HepG2 (cell line): Measurements from ENCODE around the gene INTS15. TPM values are rescaled to one million over a fixed set of nuclear protein-coding genes. Genes with fewer than 3 reads are reported as not detected.

ENCODE experiments used
- ARID3A ChIP-seq: IDR thresholded peaks from 2 replicates; pipeline ENCODE4 v1.6.1; 2012; ENCODE audit warnings: low read depth, low read length, improper control_type of control experiment
- BATF2 ChIP-seq: sonication (generic); formaldehyde crosslinking; IDR thresholded peaks from 2 replicates; pipeline ENCODE4 v1.8.0; 2022; ENCODE audit warnings: mild to moderate bottlenecking, missing genetic modification reagents, moderate library complexity
- BORCS8-MEF2B ChIP-seq: sonication (generic); formaldehyde crosslinking; IDR thresholded peaks from 2 replicates; pipeline ENCODE4 v1.8.0; 2022; ENCODE audit warnings: mild to moderate bottlenecking, missing genetic modification reagents
- CBX2 ChIP-seq, 2 experiments: fragments of 200-600 bp in 1 of 2; sonication (generic); formaldehyde crosslinking in 1 of 2; IDR thresholded peaks; 2 replicates each; pipeline versions ENCODE4 v1.7.0 to v1.8.1; 2018 to 2022; ENCODE audit warnings: low read depth in 2 of 2, low read length in 1 of 2, mild to moderate bottlenecking in 1 of 2, missing genetic modification reagents in 1 of 2
- CTCF ChIP-seq: sonication (generic); formaldehyde crosslinking; IDR thresholded peaks from 2 replicates; pipeline ENCODE4 v1.5.0; 2020; ENCODE audit warnings: mild to moderate bottlenecking, missing genetic modification reagents, moderate library complexity
- KDM5A ChIP-seq: fragments of 200-600 bp; sonication (generic); IDR thresholded peaks from 2 replicates; pipeline ENCODE4 v1.7.0; 2018; ENCODE audit warnings: antibody characterized with exemption, mild to moderate bottlenecking, low read length, borderline replicate concordance
- MED8 ChIP-seq: sonication (generic); formaldehyde crosslinking; IDR thresholded peaks from 2 replicates; pipeline ENCODE4 v1.8.1; 2023; ENCODE audit warnings: mild to moderate bottlenecking, missing genetic modification reagents; ENCODE audit not compliant: insufficient replicate concordance
- MEIS1 ChIP-seq: sonication (generic); formaldehyde crosslinking; IDR thresholded peaks from 2 replicates; pipeline ENCODE4 v1.9.0; 2021; ENCODE audit warnings: mild to moderate bottlenecking, missing genetic modification reagents, moderate library complexity, borderline replicate concordance
- NFIC ChIP-seq: IDR thresholded peaks from 2 replicates; pipeline ENCODE4 v1.6.1; 2012; ENCODE audit warnings: mild to moderate bottlenecking, low read length, inconsistent platforms
- NRL ChIP-seq: sonication (generic); formaldehyde crosslinking; IDR thresholded peaks from 2 replicates; pipeline ENCODE4 v1.5.0; 2020; ENCODE audit warnings: missing genetic modification reagents, mild to moderate bottlenecking, moderate library complexity, borderline replicate concordance
- PAWR ChIP-seq: sonication (generic); formaldehyde crosslinking; IDR thresholded peaks from 2 replicates; pipeline ENCODE4 v1.4.0; 2020; ENCODE audit warnings: missing genetic modification reagents, mild to moderate bottlenecking, borderline replicate concordance
- RARG ChIP-seq: sonication (generic); formaldehyde crosslinking; IDR thresholded peaks from 2 replicates; pipeline ENCODE4 v1.4.0; 2020; ENCODE audit warnings: low read depth, mild to moderate bottlenecking, missing genetic modification reagents
- REL ChIP-seq: sonication (generic); formaldehyde crosslinking; conservative IDR thresholded peaks from 2 replicates; pipeline ENCODE4 v1.8.0; 2022; ENCODE audit warnings: mild to moderate bottlenecking, missing genetic modification reagents, moderate library complexity
- SOX5 ChIP-seq: IDR thresholded peaks from 2 replicates; pipeline ENCODE4 v1.6.1; 2016; ENCODE audit warnings: borderline replicate concordance
- SP4 ChIP-seq: sonication (generic); formaldehyde crosslinking; IDR thresholded peaks from 2 replicates; pipeline ENCODE4 v1.8.1; 2023; ENCODE audit warnings: mild to moderate bottlenecking, missing genetic modification reagents
- TERF1 ChIP-seq: sonication (generic); formaldehyde crosslinking; IDR thresholded peaks from 2 replicates; pipeline ENCODE4 v1.8.0; 2022; ENCODE audit warnings: mild to moderate bottlenecking, missing genetic modification reagents, moderate library complexity
- ZNF180 ChIP-seq: sonication (generic); formaldehyde crosslinking; IDR thresholded peaks from 2 replicates; pipeline ENCODE4 v1.4.0; 2020; ENCODE audit warnings: low read depth, missing genetic modification reagents, borderline replicate concordance
- ZNF274 ChIP-seq: sonication (generic); formaldehyde crosslinking; IDR thresholded peaks from 2 replicates; pipeline ENCODE4 v1.5.1; 2020; ENCODE audit warnings: mild to moderate bottlenecking, missing genetic modification reagents
- ZNF3 ChIP-seq: IDR thresholded peaks from 2 replicates; pipeline ENCODE4 v1.7.0; 2017; ENCODE audit warnings: inconsistent platforms
- ZNF343 ChIP-seq: sonication (generic); formaldehyde crosslinking; IDR thresholded peaks from 2 replicates; pipeline ENCODE4 v1.4.0; 2020; ENCODE audit warnings: mild to moderate bottlenecking, missing genetic modification reagents
- ZNF441 ChIP-seq: sonication (generic); formaldehyde crosslinking; IDR thresholded peaks from 2 replicates; pipeline ENCODE4 v1.7.0; 2021; ENCODE audit warnings: missing genetic modification reagents, borderline replicate concordance
- ZNF644 ChIP-seq: IDR thresholded peaks from 2 replicates; pipeline ENCODE4 v1.6.1; 2016; ENCODE audit warnings: low read depth
- ZNF772 ChIP-seq: sonication (generic); formaldehyde crosslinking; IDR thresholded peaks from 2 replicates; pipeline ENCODE4 v1.5.0; 2020; ENCODE audit warnings: mild to moderate bottlenecking, missing genetic modification reagents
- ZNF790 ChIP-seq: sonication (generic); formaldehyde crosslinking; IDR thresholded peaks from 2 replicates; pipeline ENCODE4 v1.8.0; 2022; ENCODE audit warnings: missing genetic modification reagents, mild to moderate bottlenecking, borderline replicate concordance
- ZSCAN30 ChIP-seq: sonication (generic); formaldehyde crosslinking; IDR thresholded peaks from 2 replicates; pipeline ENCODE4 v1.5.0; 2020; ENCODE audit warnings: mild to moderate bottlenecking, missing genetic modification reagents
- polyA plus RNA-seq, 8 experiments: library from polyadenylated mRNA; depleted of rRNA in 3 of 8; stranded (reverse) in 7 of 8; unstranded in 1 of 8; fragments of >200 nt; fragmentation: Illumina TruSeq in 4 of 8; extraction: Trizol in 4 of 8; gene quantifications; 2 replicates each; pipeline versions ENCODE4 v1.2.1 to v1.2.3, GENCODE V29; 2011 to 2016; ENCODE audit warnings: low read depth in 4 of 8, missing spikeins in 1 of 8, mixed read lengths in 1 of 8; ENCODE audit not compliant: insufficient read depth in 1 of 8
- total RNA-seq, 5 experiments: library from RNA; depleted of rRNA; stranded (reverse); fragments of >200 nt; fragmentation: Illumina TruSeq; extraction: Trizol; gene quantifications; 2 replicates each; pipeline ENCODE4 v1.2.3, GENCODE V29; 2016; ENCODE audit warnings: low read depth in 1 of 5

The INTS15 gene
- total and polyA plus RNA-seq, 2 of the 13 experiments (the other 11 are each of a cell fraction or from before 2014, with no cell fraction given): 16.3 to 25.7 TPM

GRCh38 chr7:6589829-6590644 lies at the start of gene INTS15 (continued):
- no peak for TF ChIP-seq ARID3A
- TF ChIP-seq ZNF180 (CRISPR knock-in tag): no peak
- peak; percentile 60; the same call in 1 of the 2 replicates for TF ChIP-seq REL (CRISPR knock-in tag)
- no peak for TF ChIP-seq ZNF3
- TF ChIP-seq PAWR: no peak
- TF ChIP-seq ZNF274 (CRISPR knock-in tag): no peak
- TF ChIP-seq ZSCAN30 (CRISPR knock-in tag): no peak; the same call in 1 of the 2 replicates
- TF ChIP-seq NFIC: no peak
- TF ChIP-seq MED8: peak; percentile 49
- TF ChIP-seq ZNF644 (CRISPR knock-in tag): no peak
- no peak for TF ChIP-seq ZNF343 (CRISPR knock-in tag)
- TF ChIP-seq RARG (CRISPR knock-in tag): no peak
- TF ChIP-seq MEIS1 (CRISPR knock-in tag): peak; percentile 31; the same call in 1 of the 2 replicates
- TF ChIP-seq TERF1 (CRISPR knock-in tag): no peak
- peak; percentile 81; the same call in 1 of the 2 replicates for TF ChIP-seq NRL (CRISPR knock-in tag)
- no peak; the same call in none of the 2 replicates for TF ChIP-seq BORCS8-MEF2B (CRISPR knock-in tag)
- TF ChIP-seq SOX5 (CRISPR knock-in tag): no peak
- peak; percentile 59; the same call in 1 of the 2 replicates for TF ChIP-seq SP4
- TF ChIP-seq CBX2 (IDR thresholded peaks at IDR 0.05; ENCODE audit: low read depth, low read length): no peak
- no peak for TF ChIP-seq CBX2 (CRISPR knock-in tag; IDR thresholded peaks at IDR 0.05; ENCODE audit: low read depth)
- TF ChIP-seq ZNF772 (CRISPR knock-in tag): no peak
- TF ChIP-seq BATF2 (CRISPR knock-in tag): no peak
- TF ChIP-seq ZNF441 (CRISPR knock-in tag): no peak
- peak; percentile 65; the same call in 1 of the 2 replicates for TF ChIP-seq KDM5A
- TF ChIP-seq CTCF (CRISPR knock-in tag): peak; percentile 66
- no peak for TF ChIP-seq ZNF790 (CRISPR knock-in tag)
